Measurements from ENCODE around the gene CDH23.

- TF ChIP-seq CTCF (conservative IDR thresholded peaks at IDR 0.05) (no peak), EZH2 (IDR thresholded peaks at IDR 0.05; ENCODE audit: low read depth) (no peak)
Observed at GRCh38 chr10:71762324-71762723, 365.6 kb downstream of the CDH23 start.
